Gastrocnemius medialis (tissue), 4 donors: ENCODE measurements around the gene TADA2A. TPM values are rescaled to one million over a fixed set of nuclear protein-coding genes. Genes with fewer than 3 reads are reported as not detected.
A peak's percentile ranks its signal among the peaks of the same experiment; 100 is the strongest.

Source experiments
- ATAC-seq, 2 donors: fragments of 150-250 bp; one replicate each; pipeline ENCODE4 v1.9.1; 2016
- DNase-seq, 2 donors: peaks; one replicate each; pipeline ENCODE4 v3.0.0-alpha.2; 2019
- H3K27ac ChIP-seq, 4 donors: fragments of 200-600 bp; sonication (generic); 1 replicate in 1 of 4; 2 replicates in 3 of 4; pipeline ENCODE4 v1.5.1; 2016 to 2018; ENCODE audit warnings: mild to moderate bottlenecking in 2 of 4, moderate library complexity in 1 of 4
- H3K27me3 ChIP-seq, 3 donors: fragments of 200-600 bp; sonication (generic) in 2 of 3; 1 replicate in 1 of 3; 2 replicates in 2 of 3; pipeline versions ENCODE4 v1.5.1 to v1.6.0; 2016 to 2019; ENCODE audit warnings: mild to moderate bottlenecking in 1 of 3, moderate library complexity in 1 of 3
- H3K36me3 ChIP-seq, 2 donors: fragments of 200-600 bp; sonication (generic) in 1 of 2; one replicate each; pipeline ENCODE4 v1.5.1; 2017 to 2018
- H3K4me1 ChIP-seq, 2 donors: fragments of 200-600 bp; sonication (generic) in 1 of 2; one replicate each; pipeline ENCODE4 v1.5.1; 2016 to 2017; ENCODE audit warnings: mild to moderate bottlenecking in 2 of 2
- H3K4me3 ChIP-seq, 4 donors: fragments of 200-600 bp; sonication (generic) in 3 of 4; 1 replicate in 1 of 4; 2 replicates in 3 of 4; pipeline ENCODE4 v1.5.1; 2016 to 2019; ENCODE audit warnings: mild to moderate bottlenecking in 2 of 4
- H3K9me3 ChIP-seq, 3 donors: fragments of 200-600 bp; sonication (generic) in 2 of 3; 1 replicate in 1 of 3; 2 replicates in 2 of 3; pipeline ENCODE4 v1.5.1; 2016 to 2019
- CTCF ChIP-seq, 5 experiments: fragments of 450-650 bp in 3 of 5; fragments of 200-600 bp in 2 of 5; sonication (generic) in 2 of 5; IDR thresholded peaks in 4 of 5; conservative IDR thresholded peaks in 1 of 5; 1 replicate in 4 of 5; 2 replicates in 1 of 5; pipeline ENCODE4 v1.5.1; 2016 to 2019; ENCODE audit warnings: antibody characterized with exemption in 5 of 5, mild to moderate bottlenecking in 3 of 5, moderate library complexity in 3 of 5
- POLR2A ChIP-seq, 2 donors: fragments of 450-650 bp; IDR thresholded peaks; one replicate each; pipeline ENCODE4 v1.6.1; 2017; ENCODE audit warnings: antibody characterized with exemption in 2 of 2, mild to moderate bottlenecking in 2 of 2, moderate library complexity in 2 of 2
- in situ Hi-C, 4 donors: fragments of 200-750 bp; cut with MboI; loops; one replicate each; pipeline versions ENCODE4 v1.15.0 to v1.8.0; 2017; ENCODE audit warnings: low sequenced_read_pairs in 4 of 4
- intact Hi-C: fragments of 100-400 bp; cut with DNase I; formaldehyde crosslinking; loops from one replicate; pipeline ENCODE4 v1.15.1; 2023; ENCODE audit warnings: low total_unique reads
- total RNA-seq, 4 donors: library from RNA; depleted of rRNA; stranded (reverse); fragments of >200 nt; gene quantifications; one replicate each; pipeline versions ENCODE4 v1.1.0 to v1.2.3, GENCODE V29; 2016

The TADA2A gene
- total RNA-seq, 4 donors from 2014 or later: 9.7 to 18.4 (median 14.8) TPM

DNA sequence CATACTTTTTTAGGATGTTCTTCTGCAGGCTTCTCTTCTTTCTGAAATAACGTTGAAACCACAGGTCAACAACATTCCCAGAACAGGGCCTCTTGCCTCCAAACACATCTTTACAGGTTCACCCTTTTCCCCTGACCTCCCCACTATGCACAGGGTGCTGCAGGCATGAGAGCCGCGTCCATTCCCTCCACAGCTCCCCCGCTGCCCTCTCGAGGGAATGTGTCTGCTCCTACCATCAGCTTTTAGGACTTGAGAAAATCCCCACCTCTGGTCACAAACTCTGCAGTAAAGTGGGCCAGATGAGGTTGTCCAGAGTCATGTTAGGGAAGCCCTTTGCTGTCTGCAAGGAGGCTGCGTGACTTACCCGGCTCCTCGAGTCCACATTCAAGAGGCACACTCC, 113.5 kb downstream of the TADA2A start:
- H3K9me3 ChIP-seq: no peaks in the 10 kb centered on the region
- in situ Hi-C loops (no loop called here), intact Hi-C loops (no loop called here)
- H3K27me3 ChIP-seq: no peaks in the 10 kb centered on the region
- DNase-seq (no peak), ATAC-seq (no peak)
- peaks cover 0 to 46% of the 10 kb centered on the region in 2 donors for H3K36me3 ChIP-seq
- no peaks in the 10 kb centered on the region for H3K4me1 ChIP-seq
- TF ChIP-seq CTCF (IDR thresholded peaks at IDR 0.05 in 4 of 5, conservative IDR thresholded peaks at IDR 0.05 in 1 of 5) (no peak), POLR2A (IDR thresholded peaks at IDR 0.05) (no peak)
- no peak overlapping the region for H3K27ac ChIP-seq
- no peak overlapping the region for H3K4me3 ChIP-seq

DNA sequence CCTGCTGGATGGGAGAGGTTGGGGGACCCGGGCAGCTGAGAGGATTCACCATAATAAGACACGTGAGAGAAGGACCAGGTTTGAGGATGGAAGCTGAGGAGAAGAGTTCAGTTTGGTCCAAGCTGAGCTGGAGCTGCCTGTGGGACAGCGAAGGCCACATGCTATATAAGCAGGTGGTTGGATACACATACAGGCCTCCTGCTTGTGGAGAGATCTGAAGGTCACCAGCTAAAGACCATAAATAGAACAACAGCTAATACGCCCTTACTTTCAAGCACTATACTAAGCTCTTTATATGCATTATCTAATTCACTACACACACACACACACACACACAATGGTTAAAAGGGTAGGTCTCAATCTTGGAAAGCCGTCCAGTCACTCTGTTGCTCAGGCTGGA, 115.1 kb downstream of the TADA2A start:
- in situ Hi-C loops: no loop called here
- intact Hi-C loops: no loop called here
- Histone ChIP-seq H3K36me3 (peaks cover 0 to 43% of the 10 kb centered on the region in 2 donors), H3K4me1 (no peaks in the 10 kb centered on the region), H3K27ac (no peak overlapping the region), H3K4me3 (no peak overlapping the region), H3K27me3 (no peaks in the 10 kb centered on the region), H3K9me3 (no peaks in the 10 kb centered on the region)
- TF ChIP-seq POLR2A (IDR thresholded peaks at IDR 0.05) (no peak), CTCF (IDR thresholded peaks at IDR 0.05 in 4 of 5, conservative IDR thresholded peaks at IDR 0.05 in 1 of 5) (no peak)
- no peak for DNase-seq
- peak; percentile 46 to 71 for ATAC-seq

DNA sequence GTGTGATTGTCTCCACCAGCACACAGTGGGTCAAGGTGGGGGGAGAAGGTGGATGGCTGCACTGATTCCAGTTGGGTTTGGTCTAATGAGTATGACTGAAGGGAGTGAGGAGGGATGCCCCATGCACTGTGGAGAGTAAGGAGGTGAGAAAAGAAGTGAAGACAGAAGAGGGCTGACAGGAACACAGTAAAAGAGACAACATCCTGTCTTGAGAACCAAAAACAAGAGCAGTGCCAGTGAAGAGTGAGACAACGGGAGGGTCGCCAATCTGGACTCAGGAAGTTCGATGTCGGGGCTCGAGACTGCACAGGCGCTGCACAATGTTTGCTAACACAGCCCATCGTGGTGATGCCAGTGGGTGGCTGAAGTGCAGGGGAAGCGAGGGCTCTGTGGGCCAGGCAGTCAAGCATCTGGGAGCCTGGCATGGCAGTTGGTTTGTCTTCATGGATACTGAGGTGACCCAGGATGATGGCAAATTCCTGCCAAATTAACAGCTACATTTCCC, 117.1 kb downstream of the TADA2A start:
- Histone ChIP-seq H3K4me1 (no peaks in the 10 kb centered on the region), H3K4me3 (no peak overlapping the region), H3K27ac (no peak overlapping the region), H3K9me3 (no peaks in the 10 kb centered on the region), H3K27me3 (no peaks in the 10 kb centered on the region), H3K36me3 (peaks cover 0 to 36% of the 10 kb centered on the region in 2 donors)
- intact Hi-C loops: no loop called here
- no peak for TF ChIP-seq CTCF (IDR thresholded peaks at IDR 0.05 in 4 of 5, conservative IDR thresholded peaks at IDR 0.05 in 1 of 5)
- TF ChIP-seq POLR2A (IDR thresholded peaks at IDR 0.05): no peak
- in situ Hi-C loops: no loop called here
- DNase-seq: no peak
- no peak for ATAC-seq

- DNase-seq (no peak), ATAC-seq (no peak)
- H3K4me3 ChIP-seq: no peak overlapping the region
- no peaks in the 10 kb centered on the region for H3K4me1 ChIP-seq
- no peak overlapping the region for H3K27ac ChIP-seq
- TF ChIP-seq POLR2A (IDR thresholded peaks at IDR 0.05) (no peak), CTCF (IDR thresholded peaks at IDR 0.05 in 4 of 5, conservative IDR thresholded peaks at IDR 0.05 in 1 of 5) (peak in 3 of 5 experiments; percentile 11 to 35 (median 21))
- intact Hi-C loops: no loop called here
- H3K27me3 ChIP-seq: no peaks in the 10 kb centered on the region
- no peaks in the 10 kb centered on the region for H3K9me3 ChIP-seq
- H3K36me3 ChIP-seq: peaks cover 0 to 51% of the 10 kb centered on the region in 2 donors
- in situ Hi-C loops: no loop called here
Measured at GRCh38 chr17:37527249-37527851, 120.7 kb downstream of the TADA2A start.

Other genes with a start within 250 kb of the TADA2A start
- gene C17orf78, start 30.9 kb upstream of the TADA2A start, total RNA-seq: not detected
- 10 to 100 TPM; 13.4 to 28.9 (median 18.9) TPM for gene ACACA, start 50 bp upstream of the TADA2A start, total RNA-seq
- gene DUSP14, start 83.0 kb downstream of the TADA2A start, total RNA-seq: 10 to 100 TPM; 10.2 to 15.1 (median 11.3) TPM
- 10 to 100 TPM; 16.0 to 25.0 (median 21.9) TPM for gene SYNRG, start 202.5 kb downstream of the TADA2A start, total RNA-seq
- gene DDX52, start 236.6 kb downstream of the TADA2A start, total RNA-seq: 10 to 100 TPM; 13.1 to 16.9 (median 14.7) TPM